HL-60 (cell line): Measurements from ENCODE around the gene PARD3.

Experiments used
- DNase-seq, 2 experiments: peaks; one replicate each; pipeline ENCODE4 v3.0.0-alpha.2; 2010 to 2020; ENCODE audit warnings: low read depth in 1 of 2, low spot score in 1 of 2
- H3K27ac ChIP-seq: fragments of 250-450 bp; sonication (Bioruptor Pico); replicated peaks from 2 replicates; pipeline ENCODE4 v1.5.1; 2020; ENCODE audit warnings: mild to moderate bottlenecking, moderate library complexity
- H3K27me3 ChIP-seq: fragments of 250-450 bp; sonication (Bioruptor Pico); 2 replicates; pipeline ENCODE4 v1.5.1; 2021; ENCODE audit warnings: mild to moderate bottlenecking, moderate library complexity; ENCODE audit not compliant: insufficient read depth, poor library complexity, severe bottlenecking
- H3K4me3 ChIP-seq: replicated peaks from 2 replicates; pipeline ENCODE4 v1.5.1; 2011; ENCODE audit warnings: mild to moderate bottlenecking, control low read depth, low read length; ENCODE audit not compliant: insufficient read depth
- GABPA ChIP-seq: IDR thresholded peaks from 2 replicates; pipeline ENCODE4 v1.6.1; 2012; ENCODE audit warnings: low read depth
- POLR2AphosphoS5 ChIP-seq: IDR thresholded peaks from 2 replicates; pipeline ENCODE4 v1.6.1; 2012; ENCODE audit warnings: low read depth
- SPI1 ChIP-seq: IDR thresholded peaks from 2 replicates; pipeline ENCODE4 v1.6.1; 2012; ENCODE audit warnings: low read depth, mild to moderate bottlenecking, borderline replicate concordance
- TF ChIP-seq, protein P1 (sequence below): IDR thresholded peaks from 2 replicates; pipeline ENCODE4 v1.6.1; 2012; ENCODE audit warnings: low read depth; ENCODE audit not compliant: insufficient replicate concordance
- TF ChIP-seq, protein P2 (sequence below): IDR thresholded peaks from one replicate; pipeline ENCODE4 v1.5.1; 2011; ENCODE audit warnings: low read length, control low read depth, inconsistent platforms; ENCODE audit not compliant: insufficient read depth

PARD3 gene

DNA sequence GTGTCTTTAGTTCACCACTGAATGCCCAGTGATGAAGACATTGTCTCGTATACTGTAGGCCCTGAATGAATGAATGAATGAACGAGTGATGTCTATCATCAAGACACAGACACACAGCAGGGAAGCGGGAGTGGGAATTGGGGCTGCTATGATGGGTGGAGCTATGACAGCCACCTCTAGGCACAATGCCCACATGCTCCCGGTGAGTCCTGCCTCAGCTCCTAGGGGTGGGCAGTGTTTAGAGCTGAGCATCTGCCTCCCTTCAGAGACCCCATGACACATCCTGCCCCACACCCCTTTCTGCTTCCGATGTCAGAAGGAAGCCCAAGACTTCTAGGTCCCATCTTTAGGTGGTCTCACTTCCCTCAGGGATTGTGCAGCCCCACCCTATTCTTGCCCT is 714.1 kb downstream of the PARD3 start:
- no peak for TF ChIP-seq POLR2AphosphoS5
- H3K4me3 ChIP-seq = no peak overlapping the region
- no peaks in the 10 kb centered on the region for H3K27me3 ChIP-seq
- no peak overlapping the region for H3K27ac ChIP-seq
- DNase-seq = no peak

DNA sequence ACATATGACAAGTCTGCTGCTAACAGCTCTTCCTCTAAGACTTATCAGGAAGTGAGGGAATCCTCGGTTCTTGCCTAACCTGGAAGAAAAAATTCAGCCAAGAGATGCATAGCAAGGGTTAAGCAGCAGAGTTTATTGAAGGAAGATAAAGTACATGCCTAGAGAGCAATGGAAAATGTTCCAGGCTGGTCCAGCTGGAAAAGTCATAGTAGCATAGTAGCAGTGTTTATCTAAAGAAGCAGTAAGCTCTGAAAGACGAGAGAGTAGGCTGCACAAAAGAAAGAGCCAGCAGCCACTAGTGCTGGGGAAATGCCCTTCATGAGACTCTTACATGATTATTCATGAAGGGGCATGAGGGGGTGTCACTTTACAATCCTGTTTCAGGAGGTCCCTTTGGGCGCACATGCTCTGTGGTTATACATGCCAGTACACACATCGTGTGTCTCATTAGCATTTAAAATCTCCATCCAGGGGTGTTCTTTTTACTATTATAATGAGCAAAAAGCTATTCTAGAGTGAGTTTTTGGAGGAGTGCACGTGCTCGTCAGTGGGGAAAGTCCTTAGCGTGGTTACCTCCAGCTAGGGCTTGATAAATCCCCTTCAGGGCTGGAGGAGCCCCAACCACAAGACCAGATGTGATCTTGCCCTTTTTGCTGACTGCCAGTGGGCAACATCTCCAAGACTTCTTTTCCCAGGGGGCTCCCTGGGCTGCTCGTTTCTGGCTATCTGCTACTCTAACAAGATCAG is 716.1 kb downstream of the PARD3 start:
- Histone ChIP-seq H3K4me3 (no peak overlapping the region), H3K27me3 (no peaks in the 10 kb centered on the region), H3K27ac (no peak overlapping the region)
- DNase-seq = no peak
- TF ChIP-seq, protein P1, sequence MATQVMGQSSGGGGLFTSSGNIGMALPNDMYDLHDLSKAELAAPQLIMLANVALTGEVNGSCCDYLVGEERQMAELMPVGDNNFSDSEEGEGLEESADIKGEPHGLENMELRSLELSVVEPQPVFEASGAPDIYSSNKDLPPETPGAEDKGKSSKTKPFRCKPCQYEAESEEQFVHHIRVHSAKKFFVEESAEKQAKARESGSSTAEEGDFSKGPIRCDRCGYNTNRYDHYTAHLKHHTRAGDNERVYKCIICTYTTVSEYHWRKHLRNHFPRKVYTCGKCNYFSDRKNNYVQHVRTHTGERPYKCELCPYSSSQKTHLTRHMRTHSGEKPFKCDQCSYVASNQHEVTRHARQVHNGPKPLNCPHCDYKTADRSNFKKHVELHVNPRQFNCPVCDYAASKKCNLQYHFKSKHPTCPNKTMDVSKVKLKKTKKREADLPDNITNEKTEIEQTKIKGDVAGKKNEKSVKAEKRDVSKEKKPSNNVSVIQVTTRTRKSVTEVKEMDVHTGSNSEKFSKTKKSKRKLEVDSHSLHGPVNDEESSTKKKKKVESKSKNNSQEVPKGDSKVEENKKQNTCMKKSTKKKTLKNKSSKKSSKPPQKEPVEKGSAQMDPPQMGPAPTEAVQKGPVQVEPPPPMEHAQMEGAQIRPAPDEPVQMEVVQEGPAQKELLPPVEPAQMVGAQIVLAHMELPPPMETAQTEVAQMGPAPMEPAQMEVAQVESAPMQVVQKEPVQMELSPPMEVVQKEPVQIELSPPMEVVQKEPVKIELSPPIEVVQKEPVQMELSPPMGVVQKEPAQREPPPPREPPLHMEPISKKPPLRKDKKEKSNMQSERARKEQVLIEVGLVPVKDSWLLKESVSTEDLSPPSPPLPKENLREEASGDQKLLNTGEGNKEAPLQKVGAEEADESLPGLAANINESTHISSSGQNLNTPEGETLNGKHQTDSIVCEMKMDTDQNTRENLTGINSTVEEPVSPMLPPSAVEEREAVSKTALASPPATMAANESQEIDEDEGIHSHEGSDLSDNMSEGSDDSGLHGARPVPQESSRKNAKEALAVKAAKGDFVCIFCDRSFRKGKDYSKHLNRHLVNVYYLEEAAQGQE = no peak
- TF ChIP-seq POLR2AphosphoS5 (no peak), SPI1 (no peak), GABPA (no peak)
- TF ChIP-seq, protein P2, sequence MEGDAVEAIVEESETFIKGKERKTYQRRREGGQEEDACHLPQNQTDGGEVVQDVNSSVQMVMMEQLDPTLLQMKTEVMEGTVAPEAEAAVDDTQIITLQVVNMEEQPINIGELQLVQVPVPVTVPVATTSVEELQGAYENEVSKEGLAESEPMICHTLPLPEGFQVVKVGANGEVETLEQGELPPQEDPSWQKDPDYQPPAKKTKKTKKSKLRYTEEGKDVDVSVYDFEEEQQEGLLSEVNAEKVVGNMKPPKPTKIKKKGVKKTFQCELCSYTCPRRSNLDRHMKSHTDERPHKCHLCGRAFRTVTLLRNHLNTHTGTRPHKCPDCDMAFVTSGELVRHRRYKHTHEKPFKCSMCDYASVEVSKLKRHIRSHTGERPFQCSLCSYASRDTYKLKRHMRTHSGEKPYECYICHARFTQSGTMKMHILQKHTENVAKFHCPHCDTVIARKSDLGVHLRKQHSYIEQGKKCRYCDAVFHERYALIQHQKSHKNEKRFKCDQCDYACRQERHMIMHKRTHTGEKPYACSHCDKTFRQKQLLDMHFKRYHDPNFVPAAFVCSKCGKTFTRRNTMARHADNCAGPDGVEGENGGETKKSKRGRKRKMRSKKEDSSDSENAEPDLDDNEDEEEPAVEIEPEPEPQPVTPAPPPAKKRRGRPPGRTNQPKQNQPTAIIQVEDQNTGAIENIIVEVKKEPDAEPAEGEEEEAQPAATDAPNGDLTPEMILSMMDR = no peak

DNA sequence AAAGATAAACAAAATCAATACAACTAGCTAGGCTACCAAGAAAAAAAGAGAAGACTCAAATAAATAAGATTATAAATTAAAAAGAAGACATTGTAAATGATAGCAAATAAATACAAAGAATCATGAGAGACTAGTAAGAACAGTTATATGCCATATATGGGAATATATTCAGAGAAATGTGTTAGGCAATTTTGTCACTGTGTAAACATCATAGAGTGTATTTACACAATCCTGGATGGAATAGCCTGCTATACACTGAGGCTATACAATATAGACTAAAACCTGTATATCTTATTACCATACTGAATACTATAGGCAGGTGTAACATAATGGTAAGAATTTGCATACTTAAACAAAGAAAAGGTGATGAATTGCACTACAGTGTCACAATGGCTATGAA is 717.4 kb downstream of the PARD3 start:
- no peak overlapping the region for H3K4me3 ChIP-seq
- no peaks in the 10 kb centered on the region for H3K27me3 ChIP-seq
- DNase-seq = no peak
- TF ChIP-seq GABPA = no peak
- TF ChIP-seq, protein P2 = no peak
- TF ChIP-seq, protein P1 = no peak
- no peak for TF ChIP-seq SPI1
- TF ChIP-seq POLR2AphosphoS5 = no peak
- H3K27ac ChIP-seq = no peak overlapping the region

DNA sequence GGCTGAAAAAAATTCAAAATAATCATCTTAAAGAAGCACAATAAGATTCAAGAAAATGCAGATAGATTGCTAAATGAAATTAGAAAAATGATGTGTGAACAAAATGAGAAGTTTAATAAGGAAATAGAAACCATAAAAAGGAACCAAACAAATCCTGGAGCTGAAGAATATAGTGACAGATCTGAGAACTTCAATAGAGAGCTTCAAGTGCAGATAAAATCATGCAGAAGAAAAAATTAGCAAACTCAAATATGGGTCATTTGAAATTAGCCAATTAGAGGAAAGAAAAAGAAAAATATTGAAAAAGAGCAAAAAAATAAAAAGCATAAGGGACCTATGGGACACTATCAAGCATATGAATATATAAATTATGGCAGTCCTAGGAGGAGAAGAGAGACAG is 720.1 kb downstream of the PARD3 start:
- no peak for TF ChIP-seq SPI1
- TF ChIP-seq, protein P2 = no peak
- TF ChIP-seq, protein P1 = no peak
- no peak for TF ChIP-seq POLR2AphosphoS5
- no peak for TF ChIP-seq GABPA

More for the DNA sequence above, 720.1 kb downstream of the PARD3 start:
- Histone ChIP-seq H3K4me3 (no peak overlapping the region), H3K27me3 (no peaks in the 10 kb centered on the region), H3K27ac (no peak overlapping the region)
- DNase-seq = no peak
